HG02973 (cell line): ENCODE results near the gene EPHA1.

Source experiments
- ATAC-seq: cut with Tn5 transposase; IDR thresholded peaks from one replicate; pipeline ENCODE4 v1.9.1; 2021; ENCODE audit warnings: moderate library complexity; ENCODE audit not compliant: unreplicated experiment

The EPHA1 gene

DNA sequence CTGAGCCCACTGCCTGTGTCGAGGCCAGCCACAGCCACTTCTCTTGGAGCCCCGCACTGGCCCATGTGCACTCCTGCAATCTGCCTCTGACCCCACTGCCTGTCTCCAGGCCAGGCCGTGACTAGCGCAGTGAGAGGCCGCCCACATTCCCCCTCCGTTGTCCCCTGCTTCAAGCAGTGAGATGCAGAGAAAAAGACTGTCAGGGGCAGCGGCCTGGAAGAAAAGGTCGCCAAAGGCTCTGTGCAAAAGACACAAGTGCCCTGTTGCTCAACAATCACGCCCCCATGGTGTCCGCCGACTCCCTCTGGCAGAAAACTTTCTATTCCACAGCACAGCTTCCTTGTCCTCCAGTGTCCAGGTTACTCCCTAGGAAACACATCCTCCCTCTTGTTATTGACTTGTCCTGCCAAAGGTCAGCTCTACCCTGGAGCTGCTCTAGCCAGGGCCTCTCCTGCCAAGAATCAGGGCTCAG lies 56.1 kb downstream of the EPHA1 start:
- ATAC-seq: no peak

DNA sequence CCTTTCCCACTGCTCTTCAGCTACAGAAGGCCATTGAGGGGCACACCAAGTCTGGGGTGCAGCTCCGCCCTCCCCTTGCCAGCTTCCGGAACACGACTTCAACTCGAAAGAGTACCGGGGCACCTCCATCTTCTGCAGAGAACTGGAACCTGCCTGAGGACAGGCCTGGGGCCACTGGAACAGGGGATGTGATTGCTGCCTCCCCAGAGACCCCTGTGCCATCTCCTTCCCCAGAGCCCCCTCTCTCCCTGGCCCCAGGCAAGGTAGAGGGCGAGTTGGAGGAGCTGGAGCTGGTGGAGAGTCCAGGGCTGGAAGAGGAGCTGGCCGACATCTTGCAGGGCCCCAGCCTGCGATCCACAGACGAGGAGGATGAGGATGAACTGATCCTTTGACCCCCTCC lies 57.1 kb downstream of the EPHA1 start:
- ATAC-seq: no peak

DNA sequence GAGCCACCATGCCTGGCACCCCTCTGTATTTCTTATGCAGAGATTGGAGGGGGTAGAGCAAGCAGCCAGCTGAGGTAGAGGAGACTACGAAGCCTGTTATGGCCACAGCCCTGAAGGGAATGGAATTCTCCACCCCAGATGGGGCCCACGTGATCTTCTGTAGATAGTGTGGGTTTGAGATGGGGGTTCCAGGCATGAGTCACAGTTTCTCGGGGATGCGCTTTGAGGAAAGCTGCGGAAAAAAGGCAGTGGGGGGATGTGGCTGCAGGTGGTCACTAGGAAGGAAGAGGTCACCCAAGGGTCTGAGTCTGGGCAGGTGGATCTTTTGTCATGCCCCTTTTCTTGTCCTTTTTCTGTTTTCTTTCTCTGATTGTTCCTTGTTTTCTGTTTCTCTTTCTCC lies 57.6 kb downstream of the EPHA1 start:
- ATAC-seq: no peak

DNA sequence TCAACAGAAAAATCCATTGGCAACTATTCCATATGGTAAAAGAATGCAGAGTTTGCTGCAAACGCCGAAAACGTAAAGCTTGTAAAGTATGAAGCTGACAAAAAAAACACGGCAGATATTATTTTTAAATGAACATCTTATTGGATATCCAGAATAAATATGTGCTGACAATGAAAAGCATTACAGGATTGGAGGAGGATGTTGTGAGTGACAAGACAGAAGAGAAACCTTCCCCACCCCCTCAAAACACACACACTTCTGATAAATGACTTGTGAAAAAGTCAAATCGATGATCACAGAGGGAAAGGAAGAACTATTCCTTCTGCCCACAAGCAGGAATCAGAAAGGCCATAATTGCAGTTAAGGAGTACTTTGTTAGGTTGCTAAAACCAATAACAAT lies 60.7 kb downstream of the EPHA1 start:
- no peak for ATAC-seq

DNA sequence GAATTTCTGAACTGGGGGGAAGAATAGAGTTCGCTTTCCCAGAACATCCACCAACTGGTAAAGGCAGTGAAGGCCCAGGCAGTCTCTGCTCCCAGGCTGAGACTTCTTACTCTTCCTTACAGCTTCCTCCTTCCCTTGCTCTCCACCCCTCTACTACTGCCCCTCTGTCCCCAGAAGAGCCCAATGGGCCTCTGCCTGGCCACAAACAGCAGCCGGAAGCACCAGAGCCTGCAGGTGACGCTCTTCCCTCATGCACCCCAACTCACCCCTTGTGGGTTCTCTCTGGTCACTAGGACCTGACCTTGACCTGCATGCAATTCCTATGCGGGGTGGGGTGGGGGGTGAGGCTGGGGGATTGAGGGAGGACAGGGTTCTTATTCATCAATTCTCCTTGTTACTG lies 62.6 kb downstream of the EPHA1 start:
- ATAC-seq: no peak

DNA sequence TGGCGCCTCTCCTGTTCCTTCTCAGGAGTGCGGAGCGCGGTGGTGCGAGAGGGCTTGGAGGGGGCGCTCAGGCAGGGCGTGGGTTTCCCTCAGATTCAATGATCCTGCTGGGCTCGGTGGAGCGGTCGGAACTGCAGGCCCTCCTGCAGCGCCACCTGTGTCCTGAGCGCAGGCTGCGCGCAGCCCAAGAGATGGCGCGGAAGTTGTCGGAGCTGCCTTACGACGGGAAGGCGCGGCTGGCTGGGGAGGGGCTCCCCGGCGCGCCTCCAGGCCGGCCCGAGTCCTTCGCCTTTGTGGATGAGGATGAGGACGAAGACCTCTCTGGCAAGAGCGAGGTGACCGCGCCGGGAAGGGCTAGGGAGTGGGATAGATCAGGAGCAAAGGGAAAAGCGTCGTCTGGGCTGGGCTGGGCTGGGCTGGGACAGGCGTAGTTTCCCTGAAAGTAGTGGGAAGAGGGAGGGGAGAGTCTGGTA lies 63.2 kb downstream of the EPHA1 start:
- ATAC-seq: peak; percentile 88

DNA sequence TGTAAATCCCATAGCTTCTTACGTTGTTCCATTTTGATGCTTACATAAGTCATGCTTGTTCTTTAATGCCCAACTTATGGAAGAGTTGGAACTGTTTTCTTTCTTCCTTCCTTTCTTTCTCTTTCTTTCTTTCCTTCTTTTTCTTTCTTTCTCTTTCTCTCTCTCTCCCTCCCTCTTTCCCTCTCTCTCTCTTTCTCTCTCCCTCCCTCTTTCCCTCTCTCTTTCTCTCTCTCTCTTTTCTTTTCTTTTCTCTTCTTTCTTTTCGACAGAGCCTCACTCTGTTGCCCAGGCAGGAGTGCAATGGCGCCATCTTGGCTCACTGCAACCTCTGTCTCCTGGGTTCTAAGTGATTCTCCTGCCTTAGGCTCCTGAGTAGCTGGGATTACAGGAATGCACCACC lies 65.1 kb downstream of the EPHA1 start:
- ATAC-seq: no peak

DNA sequence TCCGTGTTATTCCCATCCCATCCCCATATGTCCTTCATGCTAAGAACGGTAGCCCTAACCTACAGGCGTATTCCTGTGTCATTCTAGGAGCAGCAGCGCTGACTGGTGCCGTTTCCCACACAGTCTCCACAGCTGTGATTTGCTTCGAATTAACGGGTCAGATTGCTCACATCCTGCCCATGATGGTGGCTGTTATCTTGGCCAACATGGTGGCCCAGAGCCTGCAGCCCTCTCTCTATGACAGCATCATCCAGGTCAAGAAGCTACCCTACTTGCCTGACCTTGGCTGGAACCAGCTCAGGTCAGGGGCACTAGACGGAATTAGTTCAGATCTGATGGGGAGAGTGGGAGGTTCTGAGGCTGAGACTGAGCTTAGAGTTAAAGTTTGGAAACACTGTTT lies 66.8 kb downstream of the EPHA1 start:
- no peak for ATAC-seq
